Fibroblast of pulmonary artery (primary cell): ENCODE results near the gene DDIT3.
"Not testable (repeated sequence)": the region's sequence is repeated elsewhere in the genome, so short reads cannot be mapped to it uniquely, and the experiment has no call there.

ENCODE experiments used
- DNase-seq: peaks from one replicate; pipeline ENCODE4 v3.0.0-alpha.2; 2010; ENCODE audit warnings: low read depth
- H3K4me3 ChIP-seq: replicated peaks from 2 replicates; pipeline ENCODE4 v1.5.1; 2011; ENCODE audit warnings: low read depth, mild to moderate bottlenecking, control low read depth, low read length, moderate library complexity
- TF ChIP-seq, protein P1 (sequence below): IDR thresholded peaks from 2 replicates; pipeline ENCODE4 v1.5.1; 2011; ENCODE audit warnings: mild to moderate bottlenecking, control low read depth, low read length, inconsistent platforms; ENCODE audit errors: missing control alignments

DDIT3 gene

DNA sequence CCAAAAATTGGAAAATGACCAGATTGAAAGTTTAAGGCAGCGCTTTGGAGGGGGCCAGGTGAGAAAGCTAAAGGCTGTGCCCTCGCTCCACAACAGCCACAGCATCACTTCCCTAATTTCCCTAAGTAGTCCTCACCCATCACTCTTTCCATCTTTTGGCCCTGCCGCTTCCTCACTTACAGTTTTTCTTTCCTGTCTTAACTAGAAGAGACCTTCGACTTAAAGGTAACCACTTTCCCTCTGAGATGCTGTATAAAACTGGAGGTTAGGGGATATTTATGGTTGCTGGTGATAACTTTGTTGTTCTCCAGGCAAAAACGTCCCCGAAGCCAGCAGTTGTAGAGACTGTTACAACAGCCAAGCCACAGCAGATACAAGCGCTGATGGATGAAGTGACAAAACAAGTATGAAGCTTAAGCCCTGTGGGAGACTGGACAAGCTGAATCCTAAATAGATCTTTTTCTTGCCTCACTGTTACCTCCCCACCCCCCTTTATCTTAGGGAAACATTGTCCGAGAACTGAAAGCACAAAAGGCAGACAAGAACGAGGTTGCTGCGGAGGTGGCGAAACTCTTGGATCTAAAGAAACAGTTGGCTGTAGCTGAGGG lies 4.3 kb downstream of the DDIT3 start:
- H3K4me3 ChIP-seq: no peak overlapping the region
- no peak for DNase-seq
- TF ChIP-seq, protein P1, sequence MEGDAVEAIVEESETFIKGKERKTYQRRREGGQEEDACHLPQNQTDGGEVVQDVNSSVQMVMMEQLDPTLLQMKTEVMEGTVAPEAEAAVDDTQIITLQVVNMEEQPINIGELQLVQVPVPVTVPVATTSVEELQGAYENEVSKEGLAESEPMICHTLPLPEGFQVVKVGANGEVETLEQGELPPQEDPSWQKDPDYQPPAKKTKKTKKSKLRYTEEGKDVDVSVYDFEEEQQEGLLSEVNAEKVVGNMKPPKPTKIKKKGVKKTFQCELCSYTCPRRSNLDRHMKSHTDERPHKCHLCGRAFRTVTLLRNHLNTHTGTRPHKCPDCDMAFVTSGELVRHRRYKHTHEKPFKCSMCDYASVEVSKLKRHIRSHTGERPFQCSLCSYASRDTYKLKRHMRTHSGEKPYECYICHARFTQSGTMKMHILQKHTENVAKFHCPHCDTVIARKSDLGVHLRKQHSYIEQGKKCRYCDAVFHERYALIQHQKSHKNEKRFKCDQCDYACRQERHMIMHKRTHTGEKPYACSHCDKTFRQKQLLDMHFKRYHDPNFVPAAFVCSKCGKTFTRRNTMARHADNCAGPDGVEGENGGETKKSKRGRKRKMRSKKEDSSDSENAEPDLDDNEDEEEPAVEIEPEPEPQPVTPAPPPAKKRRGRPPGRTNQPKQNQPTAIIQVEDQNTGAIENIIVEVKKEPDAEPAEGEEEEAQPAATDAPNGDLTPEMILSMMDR: no peak

- no peak for DNase-seq
- TF ChIP-seq, protein P1: no peak
Measured at GRCh38 chr12:57515408-57515933, 4.8 kb downstream of the DDIT3 start.

GRCh38 chr12:57514720-57515407 lies 5.5 kb downstream of the DDIT3 start:
- no peak for DNase-seq
- TF ChIP-seq, protein P1: no peak
- no peak overlapping the region for H3K4me3 ChIP-seq

More at GRCh38 chr12:57515408-57515933, 4.8 kb downstream of the DDIT3 start:
- H3K4me3 ChIP-seq: no peak overlapping the region

DNA sequence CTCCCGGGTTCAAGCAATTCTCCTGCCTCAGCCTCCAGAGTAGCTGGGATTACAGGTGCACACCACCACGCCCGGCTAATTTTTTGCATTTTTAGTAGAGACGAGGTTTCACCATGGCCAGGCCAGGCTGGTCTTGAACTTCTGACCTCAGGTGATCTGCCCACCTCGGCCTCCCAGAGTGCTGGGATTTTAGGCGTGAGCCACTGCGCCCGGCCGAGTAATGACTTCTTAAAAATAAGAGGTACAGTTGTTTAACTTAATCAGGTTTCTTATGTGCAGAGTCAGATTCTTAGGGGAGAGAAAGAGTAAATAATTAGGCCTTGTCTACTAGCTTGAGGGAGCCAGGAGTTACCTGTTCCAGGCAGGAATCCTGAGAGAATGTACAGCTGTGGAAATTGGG lies 6.1 kb downstream of the DDIT3 start:
- DNase-seq, H3K4me3 ChIP-seq: not testable (repeated sequence)

GRCh38 chr12:57513677-57514076 lies 6.6 kb downstream of the DDIT3 start:
- DNase-seq, H3K4me3 ChIP-seq: not testable (repeated sequence)

- TF ChIP-seq, protein P1: no peak
- no peak overlapping the region for H3K4me3 ChIP-seq
- DNase-seq: no peak
Measured at GRCh38 chr12:57513266-57513665, 7.0 kb downstream of the DDIT3 start.

- no peak for DNase-seq
- TF ChIP-seq, protein P1: no peak
- no peak overlapping the region for H3K4me3 ChIP-seq
Measured at GRCh38 chr12:57512665-57513064, 7.6 kb downstream of the DDIT3 start.
